MM.1S (cell line): Measurements from ENCODE around the gene CHMP4A.

Experiments
- EZH2 ChIP-seq: fragments of 300-600 bp; sonication (generic); optimal IDR thresholded peaks from 2 replicates; pipeline ENCODE3; 2017; ENCODE audit warnings: low read depth, mild to moderate bottlenecking, antibody characterized with exemption, low read length, mixed read lengths
- EZH2phosphoT487 ChIP-seq: fragments of 300-600 bp; sonication (generic); IDR thresholded peaks from 2 replicates; pipeline ENCODE4 v1.6.1; 2018; ENCODE audit warnings: antibody characterized with exemption, low read length
- TF ChIP-seq, protein P1 (sequence below): fragments of 300-600 bp; sonication (generic); IDR thresholded peaks from 2 replicates; pipeline ENCODE4 v1.5.1; 2016; ENCODE audit warnings: antibody characterized with exemption, low read length, mixed read lengths

DNA sequence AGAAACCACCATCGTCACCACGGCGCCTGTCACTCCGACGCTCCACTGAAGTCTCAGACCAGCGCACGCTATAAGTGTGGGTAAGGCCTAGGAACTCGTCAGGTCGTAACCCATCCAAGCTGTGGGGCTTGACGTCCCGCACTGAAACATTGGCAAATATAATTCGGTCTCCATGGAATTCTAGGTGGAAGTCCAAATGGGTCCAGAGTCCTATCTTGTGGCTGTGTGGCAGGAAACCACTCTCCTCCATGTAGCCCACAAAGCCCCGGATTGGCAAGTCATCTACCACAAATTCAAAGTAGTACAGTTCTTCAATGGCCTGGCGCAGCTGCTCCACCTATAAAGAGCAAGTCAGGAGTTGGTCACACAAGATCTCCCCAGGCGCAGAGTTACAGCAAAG lies 20.4 kb downstream of the CHMP4A start:
- TF ChIP-seq, protein P1, sequence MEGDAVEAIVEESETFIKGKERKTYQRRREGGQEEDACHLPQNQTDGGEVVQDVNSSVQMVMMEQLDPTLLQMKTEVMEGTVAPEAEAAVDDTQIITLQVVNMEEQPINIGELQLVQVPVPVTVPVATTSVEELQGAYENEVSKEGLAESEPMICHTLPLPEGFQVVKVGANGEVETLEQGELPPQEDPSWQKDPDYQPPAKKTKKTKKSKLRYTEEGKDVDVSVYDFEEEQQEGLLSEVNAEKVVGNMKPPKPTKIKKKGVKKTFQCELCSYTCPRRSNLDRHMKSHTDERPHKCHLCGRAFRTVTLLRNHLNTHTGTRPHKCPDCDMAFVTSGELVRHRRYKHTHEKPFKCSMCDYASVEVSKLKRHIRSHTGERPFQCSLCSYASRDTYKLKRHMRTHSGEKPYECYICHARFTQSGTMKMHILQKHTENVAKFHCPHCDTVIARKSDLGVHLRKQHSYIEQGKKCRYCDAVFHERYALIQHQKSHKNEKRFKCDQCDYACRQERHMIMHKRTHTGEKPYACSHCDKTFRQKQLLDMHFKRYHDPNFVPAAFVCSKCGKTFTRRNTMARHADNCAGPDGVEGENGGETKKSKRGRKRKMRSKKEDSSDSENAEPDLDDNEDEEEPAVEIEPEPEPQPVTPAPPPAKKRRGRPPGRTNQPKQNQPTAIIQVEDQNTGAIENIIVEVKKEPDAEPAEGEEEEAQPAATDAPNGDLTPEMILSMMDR = no peak
- TF ChIP-seq EZH2phosphoT487 (no peak), EZH2 (no peak)
